COLO668 (cell line): Measurements from ENCODE around the gene MICALL2.

ENCODE experiments used
- DNase-seq: peaks from one replicate; lab custom pipeline; 2025; ENCODE audit not compliant: unreplicated experiment; lab: John Stamatoyannopoulos, UW

Gene MICALL2

GRCh38 chr7:1434891-1435670 lies 24.2 kb downstream of the MICALL2 start:
- no peak for DNase-seq

- no peak for DNase-seq
Observed at GRCh38 chr7:1434165-1434718, 25.0 kb downstream of the MICALL2 start.

GRCh38 chr7:1433128-1433920 lies 25.9 kb downstream of the MICALL2 start:
- no peak for DNase-seq

GRCh38 chr7:1432411-1433082 lies 26.7 kb downstream of the MICALL2 start:
- DNase-seq = peak; percentile 77

GRCh38 chr7:1431634-1432380 lies 27.5 kb downstream of the MICALL2 start:
- peak; percentile 39 for DNase-seq

- no peak for DNase-seq
Observed at GRCh38 chr7:1431226-1431625, 28.0 kb downstream of the MICALL2 start.

GRCh38 chr7:1430056-1430845 lies 29.0 kb downstream of the MICALL2 start:
- no peak for DNase-seq

GRCh38 chr7:1428941-1429501 lies 30.2 kb downstream of the MICALL2 start:
- no peak for DNase-seq

- no peak for DNase-seq
Observed at GRCh38 chr7:1427064-1427657, 32.1 kb downstream of the MICALL2 start.

GRCh38 chr7:1426474-1426873 lies 32.8 kb downstream of the MICALL2 start:
- DNase-seq = no peak

GRCh38 chr7:1425292-1426136 lies 33.8 kb downstream of the MICALL2 start:
- no peak for DNase-seq

- no peak for DNase-seq
Observed at GRCh38 chr7:1424041-1424440, 35.2 kb downstream of the MICALL2 start.

- no peak for DNase-seq
Observed at GRCh38 chr7:1423264-1423811, 35.9 kb downstream of the MICALL2 start.

GRCh38 chr7:1422512-1423263 lies 36.6 kb downstream of the MICALL2 start:
- DNase-seq = peak; percentile 60

GRCh38 chr7:1421946-1422345 lies 37.3 kb downstream of the MICALL2 start:
- DNase-seq = peak; percentile 25

GRCh38 chr7:1421020-1421790 lies 38.1 kb downstream of the MICALL2 start:
- peak; percentile 24 for DNase-seq

- DNase-seq = no peak
Observed at GRCh38 chr7:1419688-1420087, 39.6 kb downstream of the MICALL2 start.
